ENCODE results near the gene CCDC106. TPM values are rescaled to one million over a fixed set of nuclear protein-coding genes. Genes with fewer than 3 reads are reported as not detected.

CCDC106 gene
- total and polyA plus RNA-seq, 2 of the 4 experiments (the other 2 are of a cell fraction), result 2.3 to 13.6 TPM

DNA sequence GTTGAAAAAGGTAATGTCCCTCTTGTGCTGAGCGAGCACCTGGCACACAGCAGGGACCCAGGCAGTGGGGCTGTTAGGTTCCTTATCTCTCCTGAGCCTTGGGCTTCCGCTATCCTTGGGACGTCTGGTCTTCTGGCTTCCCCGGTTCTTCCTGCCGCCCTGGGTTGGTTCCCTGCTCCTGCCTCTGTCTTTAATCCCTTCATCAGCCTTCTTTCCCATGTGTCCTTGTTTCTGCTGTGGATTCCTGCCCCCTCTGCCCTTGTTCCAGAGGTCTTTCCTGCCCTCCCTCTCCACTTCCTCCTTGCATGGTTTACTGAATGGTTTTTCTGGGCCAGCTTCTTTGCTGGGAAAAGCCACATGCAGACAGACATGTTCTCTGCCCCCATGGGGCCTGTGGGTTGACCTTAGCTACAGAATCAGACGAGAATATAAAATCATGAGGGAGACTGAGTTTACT, 29.6 kb downstream of the CCDC106 start:
- H3K9ac ChIP-seq (ENCODE audit: low read depth, low read length), result no peak overlapping the region
- no peak for ATAC-seq (ENCODE audit: low read depth)
- intact Hi-C loops (cut with micrococcal nuclease), result no loop called here

More for the DNA sequence above, 29.6 kb downstream of the CCDC106 start:
- no TSS peak for BruUV-seq (replicated peaks)
- ChIA-PET CTCF (no interaction called here), POLR2A (ENCODE audit: unreplicated experiment) (interaction anchor here (0.6 kb wide), 1 partner anchor 32 kb away, joined by 3 read pairs; no protein-coding TSS in a partner anchor)
- no peak overlapping the region for H2BK15ac ChIP-seq (ENCODE audit: low read depth, low read length)
- no peak for DNase-seq
- no peak overlapping the region for H2AFZ ChIP-seq (replicated peaks; ENCODE audit: low read length, poor library complexity)
- no peak overlapping the region; the same call in 1 of the 2 replicates for H3K27ac ChIP-seq (ENCODE audit: insufficient read depth, low read length)
- WGBS, 2 experiments (ENCODE audit: extremely low coverage in 2 of 2, insufficient read length in 1 of 2), result 88% methylated on average over 1 of the region's 6 CpGs; no CpG with 5 or more reads in 1 of the 2 experiments
- no peak overlapping the region for H3K14ac ChIP-seq (replicated peaks; ENCODE audit: low read depth, low read length)
- H3K4ac ChIP-seq (ENCODE audit: low read depth, low read length), result no peak overlapping the region
- peaks cover 7% of the 10 kb centered on the region; the same call in 1 of the 2 replicates for H3K9me1 ChIP-seq (ENCODE audit: insufficient read depth, low read length)
- H3K4me2 ChIP-seq (ENCODE audit: low read depth, low read length), result no peak overlapping the region
- no peak overlapping the region for H4K8ac ChIP-seq (ENCODE audit: low read depth in 2 of 2, low read length in 2 of 2)
- no peak overlapping the region for H3K18ac ChIP-seq (ENCODE audit: low read depth, low read length)
- in situ Hi-C loops (cut with MboI; ENCODE audit: low sequenced_read_pairs), result loop anchor here (25.0 kb wide), 1 partner anchor 460 kb away; the partner anchor contains the start of gene ZNF444
- no peak overlapping the region for H4K5ac ChIP-seq (ENCODE audit: low read depth, low read length)
- no peaks in the 10 kb centered on the region for H3K27me3 ChIP-seq (ENCODE audit: control insufficient read depth, insufficient read depth, low read length)
- no peak overlapping the region for H3K4me3 ChIP-seq (ENCODE audit: insufficient read depth, low read depth, low read length)
- dilution Hi-C loops (cut with HindIII; ENCODE audit: low sequenced_read_pairs, unreplicated experiment), result no loop called here
- no peak for TF ChIP-seq NFE2L2 (IDR thresholded peaks at IDR 0.05; ENCODE audit: low read depth, low read length)
- no peak for TF ChIP-seq BHLHE40 (IDR thresholded peaks at IDR 0.05; ENCODE audit: low read depth, low read length)
- TF ChIP-seq RAD21 (IDR thresholded peaks at IDR 0.05; ENCODE audit: low read length), result no peak
- TF ChIP-seq, protein P1, sequence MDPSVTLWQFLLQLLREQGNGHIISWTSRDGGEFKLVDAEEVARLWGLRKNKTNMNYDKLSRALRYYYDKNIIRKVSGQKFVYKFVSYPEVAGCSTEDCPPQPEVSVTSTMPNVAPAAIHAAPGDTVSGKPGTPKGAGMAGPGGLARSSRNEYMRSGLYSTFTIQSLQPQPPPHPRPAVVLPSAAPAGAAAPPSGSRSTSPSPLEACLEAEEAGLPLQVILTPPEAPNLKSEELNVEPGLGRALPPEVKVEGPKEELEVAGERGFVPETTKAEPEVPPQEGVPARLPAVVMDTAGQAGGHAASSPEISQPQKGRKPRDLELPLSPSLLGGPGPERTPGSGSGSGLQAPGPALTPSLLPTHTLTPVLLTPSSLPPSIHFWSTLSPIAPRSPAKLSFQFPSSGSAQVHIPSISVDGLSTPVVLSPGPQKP (IDR thresholded peaks at IDR 0.05; ENCODE audit: borderline replicate concordance, low read depth, low read length), result no peak
- no peak for TF ChIP-seq MXI1 (IDR thresholded peaks at IDR 0.05; ENCODE audit: borderline replicate concordance, low read depth, low read length)
- no peak for TF ChIP-seq MAZ (IDR thresholded peaks at IDR 0.05; ENCODE audit: borderline replicate concordance, low read depth, low read length)
- TF ChIP-seq CHD1 (IDR thresholded peaks at IDR 0.05; ENCODE audit: low read depth, low read length), result no peak
- TF ChIP-seq FOS (IDR thresholded peaks at IDR 0.05; ENCODE audit: low read depth, low read length), result no peak
- TF ChIP-seq RCOR1 (IDR thresholded peaks at IDR 0.05; ENCODE audit: insufficient replicate concordance, low read length), result no peak
- TF ChIP-seq CEBPB (IDR thresholded peaks at IDR 0.05; ENCODE audit: low read depth, low read length), result no peak
- TF ChIP-seq RFX5 (IDR thresholded peaks at IDR 0.05; ENCODE audit: low read depth, low read length), result no peak
- TF ChIP-seq, protein P2, sequence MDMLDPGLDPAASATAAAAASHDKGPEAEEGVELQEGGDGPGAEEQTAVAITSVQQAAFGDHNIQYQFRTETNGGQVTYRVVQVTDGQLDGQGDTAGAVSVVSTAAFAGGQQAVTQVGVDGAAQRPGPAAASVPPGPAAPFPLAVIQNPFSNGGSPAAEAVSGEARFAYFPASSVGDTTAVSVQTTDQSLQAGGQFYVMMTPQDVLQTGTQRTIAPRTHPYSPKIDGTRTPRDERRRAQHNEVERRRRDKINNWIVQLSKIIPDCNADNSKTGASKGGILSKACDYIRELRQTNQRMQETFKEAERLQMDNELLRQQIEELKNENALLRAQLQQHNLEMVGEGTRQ (IDR thresholded peaks at IDR 0.05; ENCODE audit: low read depth, low read length), result no peak
- no peak for TF ChIP-seq POLR2A (IDR thresholded peaks at IDR 0.05; ENCODE audit: low read depth, low read length)
- TF ChIP-seq, protein P3, sequence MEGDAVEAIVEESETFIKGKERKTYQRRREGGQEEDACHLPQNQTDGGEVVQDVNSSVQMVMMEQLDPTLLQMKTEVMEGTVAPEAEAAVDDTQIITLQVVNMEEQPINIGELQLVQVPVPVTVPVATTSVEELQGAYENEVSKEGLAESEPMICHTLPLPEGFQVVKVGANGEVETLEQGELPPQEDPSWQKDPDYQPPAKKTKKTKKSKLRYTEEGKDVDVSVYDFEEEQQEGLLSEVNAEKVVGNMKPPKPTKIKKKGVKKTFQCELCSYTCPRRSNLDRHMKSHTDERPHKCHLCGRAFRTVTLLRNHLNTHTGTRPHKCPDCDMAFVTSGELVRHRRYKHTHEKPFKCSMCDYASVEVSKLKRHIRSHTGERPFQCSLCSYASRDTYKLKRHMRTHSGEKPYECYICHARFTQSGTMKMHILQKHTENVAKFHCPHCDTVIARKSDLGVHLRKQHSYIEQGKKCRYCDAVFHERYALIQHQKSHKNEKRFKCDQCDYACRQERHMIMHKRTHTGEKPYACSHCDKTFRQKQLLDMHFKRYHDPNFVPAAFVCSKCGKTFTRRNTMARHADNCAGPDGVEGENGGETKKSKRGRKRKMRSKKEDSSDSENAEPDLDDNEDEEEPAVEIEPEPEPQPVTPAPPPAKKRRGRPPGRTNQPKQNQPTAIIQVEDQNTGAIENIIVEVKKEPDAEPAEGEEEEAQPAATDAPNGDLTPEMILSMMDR (conservative IDR thresholded peaks at IDR 0.05; ENCODE audit: low read depth, low read length), result no peak
- TF ChIP-seq SMC3 (IDR thresholded peaks at IDR 0.05; ENCODE audit: low read depth, low read length), result no peak
- TF ChIP-seq MAFK (IDR thresholded peaks at IDR 0.05; ENCODE audit: low read depth, low read length), result no peak
- H4K91ac ChIP-seq (ENCODE audit: insufficient read depth, low read depth, low read length), result no peak overlapping the region
- H4K20me1 ChIP-seq (ENCODE audit: insufficient read depth, low read length), result peaks cover 64% of the 10 kb centered on the region
- no peak overlapping the region for H2AK9ac ChIP-seq (replicated peaks; ENCODE audit: low read depth, low read length, poor library complexity)
- no peak overlapping the region for H2AK5ac ChIP-seq (ENCODE audit: low read depth, low read length)
- H3K56ac ChIP-seq (ENCODE audit: extremely low read depth, insufficient read depth, low read length), result no peak overlapping the region
- peaks cover 15 to 68% of the 10 kb centered on the region in 2 experiments for H3K79me1 ChIP-seq (ENCODE audit: low read depth in 1 of 2, low read length in 2 of 2)
- no peak overlapping the region for H2BK5ac ChIP-seq (ENCODE audit: low read depth, low read length, poor library complexity, severe bottlenecking)
- H2BK20ac ChIP-seq (ENCODE audit: low read depth, low read length), result no peak overlapping the region
- H3K23ac ChIP-seq (ENCODE audit: low read depth, low read length), result no peak overlapping the region
- peaks cover 41% of the 10 kb centered on the region for H3K36me3 ChIP-seq (ENCODE audit: control insufficient read depth, insufficient read depth, low read length)
- H2BK120ac ChIP-seq (ENCODE audit: low read depth, low read length), result no peak overlapping the region
- no peaks in the 10 kb centered on the region for H3K9me3 ChIP-seq (ENCODE audit: control insufficient read depth, insufficient read depth, low read length)
- peaks cover 10% of the 10 kb centered on the region for H3K4me1 ChIP-seq (ENCODE audit: control insufficient read depth, insufficient read depth, low read length)

Data from IMR-90 (cell line).